ENCODE measurements around the gene KIF17. TPM values are rescaled to one million over a fixed set of nuclear protein-coding genes. Genes with fewer than 3 reads are reported as not detected.
"Not testable (repeated sequence)": the region's sequence is repeated elsewhere in the genome, so short reads cannot be mapped to it uniquely, and the experiment has no call there.

Gene KIF17
- total RNA-seq, 1 experiment from 2014 or later = 2.4 TPM

DNA sequence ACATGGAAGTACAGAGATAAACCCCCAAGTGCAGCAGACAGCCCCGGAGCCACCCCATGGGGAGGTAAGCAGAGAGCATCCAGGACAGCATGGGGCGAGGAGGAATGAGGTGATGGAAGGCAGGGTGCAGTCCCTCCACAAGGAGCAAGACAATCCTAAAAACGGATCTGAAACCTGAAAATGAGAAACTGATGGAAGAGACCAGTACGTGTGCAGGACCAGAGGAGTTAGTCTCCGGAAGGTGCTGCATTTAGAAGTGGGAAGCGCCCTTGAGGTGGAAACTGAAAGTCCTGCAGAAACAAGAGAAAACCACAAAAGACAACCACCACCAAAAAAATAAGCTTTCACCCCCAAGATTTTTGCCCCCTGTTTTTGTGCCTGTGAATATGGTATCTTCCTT, 39.2 kb downstream of the KIF17 start:
- Histone ChIP-seq H2AFZ (ENCODE audit: low read depth, low read length, poor library complexity, severe bottlenecking) (no peak overlapping the region), H3K79me2 (ENCODE audit: insufficient read depth, low read length) (no peaks in the 10 kb centered on the region), H3K4me2 (ENCODE audit: low read length) (no peak overlapping the region), H3K9ac (ENCODE audit: low read length) (no peak overlapping the region), H4K20me1 (ENCODE audit: insufficient read depth) (no peaks in the 10 kb centered on the region), H3K4me3 (replicated peaks in 1 of 2; ENCODE audit: low read depth in 1 of 2, low read length in 2 of 2) (no peak overlapping the region), H3K9me3 (ENCODE audit: control insufficient read depth in 1 of 2, insufficient read depth in 1 of 2, low read depth in 1 of 2, low read length in 2 of 2) (no peaks in the 10 kb centered on the region), H3K4me1 (ENCODE audit: control insufficient read depth in 1 of 2, insufficient read depth in 2 of 2, low read length in 2 of 2) (no peaks in the 10 kb centered on the region), H3K27ac (ENCODE audit: low read depth, low read length) (no peak overlapping the region), H3K27me3 (ENCODE audit: insufficient read depth, low read length) (no peaks in the 10 kb centered on the region), H3K36me3 (ENCODE audit: control insufficient read depth in 1 of 2, insufficient read depth in 2 of 2, low read length in 2 of 2) (no peaks in the 10 kb centered on the region), H3K9me2 (ENCODE audit: insufficient read depth) (no peaks in the 10 kb centered on the region)
- CTCF ChIA-PET = interaction anchor here (0.6 kb wide), 1 partner anchor 12 kb away, joined by 3 read pairs; no protein-coding TSS in a partner anchor
- no TSS peak for BruUV-seq (replicated peaks)
- TF ChIP-seq POLR2AphosphoS5 (IDR thresholded peaks at IDR 0.05; ENCODE audit: low read depth, low read length) (no peak), POLR2A (IDR thresholded peaks at IDR 0.05; ENCODE audit: borderline replicate concordance, extremely low read depth, insufficient read depth, insufficient read length) (no peak)
- TF ChIP-seq, protein P1, sequence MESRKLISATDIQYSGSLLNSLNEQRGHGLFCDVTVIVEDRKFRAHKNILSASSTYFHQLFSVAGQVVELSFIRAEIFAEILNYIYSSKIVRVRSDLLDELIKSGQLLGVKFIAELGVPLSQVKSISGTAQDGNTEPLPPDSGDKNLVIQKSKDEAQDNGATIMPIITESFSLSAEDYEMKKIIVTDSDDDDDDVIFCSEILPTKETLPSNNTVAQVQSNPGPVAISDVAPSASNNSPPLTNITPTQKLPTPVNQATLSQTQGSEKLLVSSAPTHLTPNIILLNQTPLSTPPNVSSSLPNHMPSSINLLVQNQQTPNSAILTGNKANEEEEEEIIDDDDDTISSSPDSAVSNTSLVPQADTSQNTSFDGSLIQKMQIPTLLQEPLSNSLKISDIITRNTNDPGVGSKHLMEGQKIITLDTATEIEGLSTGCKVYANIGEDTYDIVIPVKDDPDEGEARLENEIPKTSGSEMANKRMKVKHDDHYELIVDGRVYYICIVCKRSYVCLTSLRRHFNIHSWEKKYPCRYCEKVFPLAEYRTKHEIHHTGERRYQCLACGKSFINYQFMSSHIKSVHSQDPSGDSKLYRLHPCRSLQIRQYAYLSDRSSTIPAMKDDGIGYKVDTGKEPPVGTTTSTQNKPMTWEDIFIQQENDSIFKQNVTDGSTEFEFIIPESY (IDR thresholded peaks at IDR 0.05; ENCODE audit: extremely low read depth, insufficient replicate concordance, low read length) = no peak
- intact Hi-C loops (cut with micrococcal nuclease) = no loop called here
- POLR2A ChIA-PET = no interaction called here
- no peak for DNase-seq (ENCODE audit: low read depth, low spot score)
- no peak for ATAC-seq
- RAD21 ChIA-PET (ENCODE audit: low non-redundant PET in 1 of 2, low total read pairs in 2 of 2, uncharacterized antibody in 2 of 2, unreplicated experiment in 2 of 2) = no interaction called here

DNA sequence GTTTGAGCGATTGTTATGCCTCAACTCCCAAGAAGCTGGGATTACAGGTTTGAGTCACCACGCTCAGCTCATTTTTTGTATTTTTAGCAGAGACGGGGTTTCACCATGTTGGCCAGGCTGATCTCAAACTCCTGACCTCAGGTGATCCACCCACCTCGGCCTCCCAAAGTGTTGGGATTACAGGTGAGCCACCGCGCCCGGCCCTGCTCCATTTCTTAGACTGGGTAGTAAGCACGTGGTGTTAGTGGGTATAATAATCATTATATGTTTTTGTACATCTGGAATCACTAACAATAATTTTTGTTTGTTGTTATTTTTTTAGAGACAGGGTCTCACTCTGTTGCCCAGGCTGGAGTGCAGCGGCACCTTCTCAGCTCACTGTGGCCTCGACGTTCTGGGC, 44.2 kb downstream of the KIF17 start:
- H3K4me3 ChIP-seq (replicated peaks in 1 of 2; ENCODE audit: low read depth in 1 of 2, low read length in 2 of 2); H3K9me2 ChIP-seq (ENCODE audit: insufficient read depth); H2AFZ ChIP-seq (ENCODE audit: low read depth, low read length, poor library complexity, severe bottlenecking); H3K27me3 ChIP-seq (ENCODE audit: insufficient read depth, low read length); H3K79me2 ChIP-seq (ENCODE audit: insufficient read depth, low read length); H4K20me1 ChIP-seq (ENCODE audit: insufficient read depth); H3K27ac ChIP-seq (ENCODE audit: low read depth, low read length); H3K9ac ChIP-seq (ENCODE audit: low read length); ATAC-seq; H3K4me1 ChIP-seq (ENCODE audit: control insufficient read depth in 1 of 2, insufficient read depth in 2 of 2, low read length in 2 of 2); CTCF ChIA-PET; DNase-seq (ENCODE audit: low read depth, low spot score); H3K4me2 ChIP-seq (ENCODE audit: low read length); H3K36me3 ChIP-seq (ENCODE audit: control insufficient read depth in 1 of 2, insufficient read depth in 2 of 2, low read length in 2 of 2); RAD21 ChIA-PET (ENCODE audit: low non-redundant PET in 1 of 2, low total read pairs in 2 of 2, uncharacterized antibody in 2 of 2, unreplicated experiment in 2 of 2); BruUV-seq (replicated peaks); H3K9me3 ChIP-seq (ENCODE audit: control insufficient read depth in 1 of 2, insufficient read depth in 1 of 2, low read depth in 1 of 2, low read length in 2 of 2); POLR2A ChIA-PET; intact Hi-C loops (cut with micrococcal nuclease): not testable (repeated sequence)

Measured in HCT116 (cell line).